Breast epithelium (tissue), 4 donors: Measurements from ENCODE around the gene DPYD. TPM values are rescaled to one million over a fixed set of nuclear protein-coding genes. Genes with fewer than 3 reads are reported as not detected.

Experiments used
- DNase-seq, 2 donors: peaks; one replicate each; pipeline ENCODE4 v3.0.0-alpha.2; 2019; ENCODE audit warnings: low spot score in 2 of 2
- H3K27ac ChIP-seq, 2 donors: fragments of 200-600 bp; sonication (generic) in 1 of 2; one replicate each; pipeline ENCODE4 v1.5.1; 2016 to 2019; ENCODE audit warnings: mild to moderate bottlenecking in 1 of 2
- H3K27me3 ChIP-seq, 2 donors: fragments of 200-600 bp; sonication (generic) in 1 of 2; one replicate each; pipeline versions ENCODE4 v1.5.1 to v1.6.0; 2017 to 2019; ENCODE audit warnings: control low read depth in 1 of 2, mild to moderate bottlenecking in 1 of 2
- H3K36me3 ChIP-seq: fragments of 200-600 bp; one replicate; pipeline ENCODE4 v1.5.1; 2019
- H3K4me1 ChIP-seq, 2 donors: fragments of 200-600 bp; sonication (generic); one replicate each; pipeline ENCODE4 v1.5.1; 2016 to 2019; ENCODE audit warnings: control low read depth in 1 of 2
- H3K4me3 ChIP-seq, 3 donors: fragments of 200-600 bp; sonication (generic); 1 replicate in 2 of 3; 2 replicates in 1 of 3; pipeline ENCODE4 v1.5.1; 2016 to 2019; ENCODE audit warnings: mild to moderate bottlenecking in 3 of 3, moderate library complexity in 2 of 3
- H3K9me3 ChIP-seq, 2 donors: fragments of 200-600 bp; sonication (generic) in 1 of 2; one replicate each; pipeline ENCODE4 v1.5.1; 2016 to 2019; ENCODE audit warnings: control low read depth in 1 of 2
- POLR2A ChIP-seq: fragments of 450-650 bp; IDR thresholded peaks from one replicate; pipeline ENCODE4 v1.6.1; 2016; ENCODE audit warnings: antibody characterized with exemption, mild to moderate bottlenecking, moderate library complexity
- POLR2AphosphoS5 ChIP-seq, 3 donors: sonication (generic); formaldehyde crosslinking; IDR thresholded peaks; one replicate each; pipeline ENCODE4 v1.6.1; 2017; ENCODE audit warnings: antibody characterized with exemption in 3 of 3
- intact Hi-C: fragments of 100-400 bp; cut with DNase I; formaldehyde crosslinking; loops from one replicate; pipeline ENCODE4 v1.15.1; 2023; ENCODE audit warnings: low total_unique reads
- total RNA-seq, 3 donors: library from RNA; depleted of rRNA; stranded (reverse); fragments of >200 nt; gene quantifications; one replicate each; pipeline ENCODE4 v1.1.0, GENCODE V29; 2016
- TF ChIP-seq, protein P1 (sequence below), 3 donors: fragments of 450-650 bp; IDR thresholded peaks; one replicate each; pipeline ENCODE4 v1.5.1; 2016 to 2017; ENCODE audit warnings: antibody characterized with exemption in 3 of 3, mild to moderate bottlenecking in 3 of 3, moderate library complexity in 3 of 3

Gene DPYD
- total RNA-seq, 3 donors from 2014 or later: 56.4 to 95.1 (median 58.1) TPM

DNA sequence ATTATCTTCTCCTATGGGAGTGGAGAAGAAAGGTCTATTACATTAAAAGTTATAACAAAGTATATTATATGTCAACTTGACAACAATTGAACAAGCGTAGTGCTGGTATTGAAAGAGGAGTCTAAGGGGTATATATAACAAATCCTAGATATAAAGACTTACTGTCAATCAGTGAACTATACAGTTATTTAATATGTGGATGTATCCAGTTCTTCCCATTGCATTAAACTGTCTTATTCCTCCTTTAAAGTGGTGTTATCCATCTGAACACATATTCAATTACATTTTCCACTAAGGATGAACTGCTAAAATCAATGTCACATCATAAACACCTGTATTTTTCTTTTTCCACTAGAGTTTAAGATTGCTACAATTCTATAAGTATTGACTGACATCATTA lies 438.8 kb downstream of the DPYD start:
- Histone ChIP-seq H3K36me3 (no peaks in the 10 kb centered on the region), H3K4me1 (no peaks in the 10 kb centered on the region), H3K27me3 (no peaks in the 10 kb centered on the region), H3K9me3 (peaks cover 0 to 9% of the 10 kb centered on the region in 2 donors), H3K4me3 (no peak overlapping the region), H3K27ac (no peak overlapping the region)
- DNase-seq: no peak
- TF ChIP-seq POLR2AphosphoS5 (IDR thresholded peaks at IDR 0.05) (no peak), POLR2A (no peak)
- TF ChIP-seq, protein P1, sequence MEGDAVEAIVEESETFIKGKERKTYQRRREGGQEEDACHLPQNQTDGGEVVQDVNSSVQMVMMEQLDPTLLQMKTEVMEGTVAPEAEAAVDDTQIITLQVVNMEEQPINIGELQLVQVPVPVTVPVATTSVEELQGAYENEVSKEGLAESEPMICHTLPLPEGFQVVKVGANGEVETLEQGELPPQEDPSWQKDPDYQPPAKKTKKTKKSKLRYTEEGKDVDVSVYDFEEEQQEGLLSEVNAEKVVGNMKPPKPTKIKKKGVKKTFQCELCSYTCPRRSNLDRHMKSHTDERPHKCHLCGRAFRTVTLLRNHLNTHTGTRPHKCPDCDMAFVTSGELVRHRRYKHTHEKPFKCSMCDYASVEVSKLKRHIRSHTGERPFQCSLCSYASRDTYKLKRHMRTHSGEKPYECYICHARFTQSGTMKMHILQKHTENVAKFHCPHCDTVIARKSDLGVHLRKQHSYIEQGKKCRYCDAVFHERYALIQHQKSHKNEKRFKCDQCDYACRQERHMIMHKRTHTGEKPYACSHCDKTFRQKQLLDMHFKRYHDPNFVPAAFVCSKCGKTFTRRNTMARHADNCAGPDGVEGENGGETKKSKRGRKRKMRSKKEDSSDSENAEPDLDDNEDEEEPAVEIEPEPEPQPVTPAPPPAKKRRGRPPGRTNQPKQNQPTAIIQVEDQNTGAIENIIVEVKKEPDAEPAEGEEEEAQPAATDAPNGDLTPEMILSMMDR (IDR thresholded peaks at IDR 0.05): no peak
- intact Hi-C loops: no loop called here

DNA sequence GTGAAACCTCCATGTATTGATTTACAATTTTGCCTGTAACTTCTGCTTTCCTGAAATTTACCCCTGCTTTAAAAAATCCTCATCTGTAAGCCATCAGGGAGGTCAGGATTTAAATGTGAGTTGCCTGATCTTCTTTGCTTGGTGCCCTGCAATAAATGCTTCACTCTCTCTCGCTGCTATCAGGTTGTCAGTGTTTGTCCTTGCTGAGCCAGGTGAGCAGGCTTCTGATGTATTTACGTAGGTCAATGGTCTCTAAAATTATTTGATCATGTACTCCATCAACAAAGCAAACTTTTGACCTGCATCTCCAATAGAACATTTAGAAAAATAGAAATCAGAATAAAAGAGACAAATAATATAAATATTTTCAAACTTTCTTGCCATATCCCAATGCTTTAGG lies 453.4 kb downstream of the DPYD start:
- Histone ChIP-seq H3K9me3 (peaks cover 7 to 8% of the 10 kb centered on the region in 2 donors), H3K4me3 (no peak overlapping the region), H3K27ac (no peak overlapping the region), H3K27me3 (no peaks in the 10 kb centered on the region), H3K4me1 (no peaks in the 10 kb centered on the region), H3K36me3 (no peaks in the 10 kb centered on the region)
- TF ChIP-seq POLR2AphosphoS5 (IDR thresholded peaks at IDR 0.05) (no peak), POLR2A (no peak)
- no peak for DNase-seq
- intact Hi-C loops: no loop called here

DNA sequence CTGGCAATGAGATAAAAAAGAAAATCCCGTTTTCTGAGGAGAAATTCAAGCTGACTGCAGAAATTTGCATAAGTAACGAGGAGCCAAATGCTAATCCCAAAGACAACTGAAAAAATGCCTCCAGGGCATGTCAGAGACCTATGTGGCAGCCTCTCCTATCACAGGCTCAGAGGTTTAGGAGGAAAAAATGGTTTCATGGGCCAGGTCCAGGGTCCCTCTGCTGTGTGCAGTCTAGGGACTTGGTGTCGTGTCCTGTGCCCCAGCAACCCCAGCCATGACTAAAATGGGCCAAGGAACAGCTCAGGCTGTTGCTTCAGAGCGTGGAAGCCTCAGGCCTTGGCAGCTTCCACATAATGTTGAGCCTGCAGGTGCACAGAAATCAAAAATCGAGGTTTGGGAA lies 456.5 kb downstream of the DPYD start:
- DNase-seq: no peak
- H3K4me3 ChIP-seq: no peak overlapping the region
- peaks cover 7 to 8% of the 10 kb centered on the region in 2 donors for H3K9me3 ChIP-seq
- H3K4me1 ChIP-seq: no peaks in the 10 kb centered on the region
- H3K36me3 ChIP-seq: no peaks in the 10 kb centered on the region
- no peak overlapping the region for H3K27ac ChIP-seq
- TF ChIP-seq, protein P1 (IDR thresholded peaks at IDR 0.05): no peak
- TF ChIP-seq POLR2A (no peak), POLR2AphosphoS5 (IDR thresholded peaks at IDR 0.05) (no peak)
- no peaks in the 10 kb centered on the region for H3K27me3 ChIP-seq
- intact Hi-C loops: no loop called here

DNA sequence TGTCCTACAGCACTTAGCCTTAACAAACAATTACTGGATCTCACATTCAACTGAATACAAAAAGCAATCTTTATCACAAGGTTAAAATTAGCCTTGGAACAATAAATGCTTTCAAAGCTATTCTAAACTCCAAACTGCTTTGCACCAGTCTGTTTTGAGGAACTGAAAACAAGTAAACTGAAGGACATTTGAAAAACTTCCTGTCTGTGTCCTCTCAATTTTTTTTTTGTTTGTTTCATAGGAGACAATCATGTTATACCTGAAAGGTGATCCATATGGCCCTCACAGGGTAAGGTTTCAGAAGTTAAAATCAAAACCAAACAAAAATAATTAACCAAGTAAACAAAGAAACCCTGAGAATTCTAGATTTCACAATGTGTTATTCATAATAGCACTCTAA lies 459.1 kb downstream of the DPYD start:
- no peak overlapping the region for H3K27ac ChIP-seq
- H3K4me3 ChIP-seq: no peak overlapping the region
- no peaks in the 10 kb centered on the region for H3K27me3 ChIP-seq
- TF ChIP-seq POLR2AphosphoS5 (IDR thresholded peaks at IDR 0.05) (no peak), POLR2A (no peak)
- TF ChIP-seq, protein P1 (IDR thresholded peaks at IDR 0.05): no peak
- H3K9me3 ChIP-seq: peaks cover 7 to 8% of the 10 kb centered on the region in 2 donors
- H3K4me1 ChIP-seq: no peaks in the 10 kb centered on the region
- DNase-seq: no peak
- intact Hi-C loops: no loop called here
- H3K36me3 ChIP-seq: no peaks in the 10 kb centered on the region

DNA sequence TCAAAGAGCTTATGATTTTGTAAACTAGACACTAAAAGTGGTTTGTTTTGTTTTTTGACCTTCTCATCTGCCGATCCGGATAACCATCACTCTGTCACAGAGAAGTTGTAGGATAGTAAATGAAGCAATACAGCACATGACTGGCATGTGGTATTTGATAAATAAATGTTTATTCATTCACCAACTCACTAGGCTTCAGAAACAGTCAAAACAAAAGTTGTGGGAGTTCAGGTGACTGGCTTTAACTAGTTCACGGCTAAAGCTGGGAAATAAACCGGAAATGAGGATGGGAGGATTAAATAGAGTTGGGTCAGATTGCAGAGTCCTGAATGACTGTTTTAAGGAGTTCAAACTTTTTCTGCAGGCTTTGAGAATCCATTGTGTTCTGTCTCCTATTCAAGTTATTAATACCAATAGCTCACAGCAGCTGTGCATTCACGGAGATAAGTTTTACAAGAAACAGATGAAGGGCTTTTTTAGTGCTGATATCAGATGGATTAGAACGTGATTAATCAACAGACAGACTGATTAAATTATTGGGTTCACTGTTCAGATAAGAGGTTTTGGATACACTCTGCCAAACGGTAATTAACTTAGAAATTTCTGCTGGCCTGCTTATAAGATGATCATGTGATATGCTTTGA lies 463.3 kb downstream of the DPYD start:
- Histone ChIP-seq H3K4me1 (no peaks in the 10 kb centered on the region), H3K27me3 (no peaks in the 10 kb centered on the region), H3K4me3 (no peak overlapping the region), H3K27ac (no peak overlapping the region), H3K9me3 (no peaks in the 10 kb centered on the region), H3K36me3 (no peaks in the 10 kb centered on the region)
- intact Hi-C loops: no loop called here
- TF ChIP-seq POLR2A (no peak), POLR2AphosphoS5 (IDR thresholded peaks at IDR 0.05) (no peak)
- TF ChIP-seq, protein P1 (IDR thresholded peaks at IDR 0.05): no peak
- DNase-seq: no peak
